Naive B cell (primary cell): ENCODE data around the gene LITAF. TPM values are rescaled to one million over a fixed set of nuclear protein-coding genes. Genes with fewer than 3 reads are reported as not detected.

Experiments used
- ATAC-seq, 2 donors: fragments of 150-1000 bp; cut with Tn5 transposase; 2 replicates each; pipeline ENCODE4 v1.10.0; 2021; ENCODE audit warnings: low read depth in 2 of 2, mild to moderate bottlenecking in 2 of 2, moderate library complexity in 2 of 2
- DNase-seq: peaks from one replicate; pipeline ENCODE4 v3.0.0; 2022
- H3K27ac Mint-ChIP-seq, 6 donors: one replicate each; pipeline ENCODE4 v1.8.0; 2020 to 2022; ENCODE audit warnings: mild to moderate bottlenecking in 6 of 6, mixed read lengths in 6 of 6, moderate library complexity in 5 of 6, inconsistent platforms in 2 of 6
- H3K27me3 Mint-ChIP-seq, 3 donors: one replicate each; pipeline ENCODE4 v1.8.0; 2021 to 2022; ENCODE audit warnings: mixed read lengths in 3 of 3, mild to moderate bottlenecking in 1 of 3
- H3K36me3 Mint-ChIP-seq, 2 donors: one replicate each; pipeline ENCODE4 v1.8.0; 2020 to 2022; ENCODE audit warnings: mixed read lengths in 2 of 2, inconsistent platforms in 1 of 2, mild to moderate bottlenecking in 1 of 2
- H3K4me1 Mint-ChIP-seq, 3 donors: one replicate each; pipeline ENCODE4 v1.8.0; 2020 to 2022; ENCODE audit warnings: mixed read lengths in 3 of 3, inconsistent platforms in 1 of 3, mild to moderate bottlenecking in 1 of 3, moderate library complexity in 1 of 3
- H3K4me3 Mint-ChIP-seq, 8 donors: one replicate each; pipeline ENCODE4 v1.8.0; 2020 to 2022; ENCODE audit warnings: mild to moderate bottlenecking in 8 of 8, mixed read lengths in 8 of 8, moderate library complexity in 8 of 8, inconsistent platforms in 2 of 8
- H3K9me3 Mint-ChIP-seq, 7 donors: one replicate each; pipeline ENCODE4 v1.8.0; 2020 to 2022; ENCODE audit warnings: mixed read lengths in 7 of 7, mild to moderate bottlenecking in 5 of 7, inconsistent platforms in 2 of 7, moderate library complexity in 1 of 7
- polyA plus RNA-seq, 6 donors: library from polyadenylated mRNA; unstranded; fragments of 300-500 nt; fragmentation: Illumina TruSeq; gene quantifications; one replicate each; pipeline ENCODE4 v1.2.3, GENCODE V29; 2021; ENCODE audit warnings: low read depth in 6 of 6

The LITAF gene
- polyA plus RNA-seq, 6 donors from 2014 or later = 275 to 379 (median 304) TPM

GRCh38 chr16:11627292-11627663 lies 40.6 kb upstream of the LITAF start:
- no peaks in the 10 kb centered on the region for H3K27me3 Mint-ChIP-seq
- ATAC-seq (no peak), DNase-seq (no peak)
- no peaks in the 10 kb centered on the region for H3K36me3 Mint-ChIP-seq
- H3K4me1 Mint-ChIP-seq = peaks cover 24 to 65% (median 39%) of the 10 kb centered on the region in 3 donors
- H3K9me3 Mint-ChIP-seq = no peaks in the 10 kb centered on the region
- no peak overlapping the region for H3K4me3 Mint-ChIP-seq
- H3K27ac Mint-ChIP-seq = no peak overlapping the region

DNA sequence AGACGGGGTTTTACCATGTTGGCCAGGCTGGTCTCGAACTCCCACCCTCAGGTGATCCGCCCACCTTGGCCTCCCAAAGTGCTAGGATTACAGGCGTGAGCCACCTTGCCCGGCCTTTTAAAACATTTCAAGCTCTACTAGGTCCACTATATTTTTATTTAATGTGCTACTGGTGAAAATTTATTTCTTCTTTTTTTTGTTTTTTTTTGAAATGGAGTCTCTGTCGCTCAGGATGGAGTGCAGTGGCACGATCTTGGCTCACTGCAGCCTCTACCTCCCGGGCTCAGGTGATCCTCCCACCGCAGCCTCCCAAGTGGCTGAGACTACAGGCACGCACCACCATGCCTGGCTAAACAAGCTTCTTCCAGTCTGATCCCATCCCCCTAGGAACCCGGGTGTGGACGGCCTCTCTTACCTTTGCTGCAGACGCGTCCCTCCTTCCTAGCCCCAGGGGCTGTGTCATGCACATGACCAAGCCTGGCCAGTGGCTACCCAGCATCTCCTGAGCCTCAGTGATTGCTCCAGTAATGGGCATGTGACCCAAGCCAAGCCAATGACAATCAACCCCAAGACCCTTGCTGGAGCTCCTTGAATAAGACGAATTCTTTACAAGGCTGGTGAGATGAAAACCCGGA lies 40.1 kb upstream of the LITAF start:
- H3K4me3 Mint-ChIP-seq = no peak overlapping the region
- DNase-seq (no peak), ATAC-seq (no peak)
- no peaks in the 10 kb centered on the region for H3K9me3 Mint-ChIP-seq
- H3K4me1 Mint-ChIP-seq = peaks cover 29 to 70% (median 44%) of the 10 kb centered on the region in 3 donors
- H3K36me3 Mint-ChIP-seq = no peaks in the 10 kb centered on the region
- no peaks in the 10 kb centered on the region for H3K27me3 Mint-ChIP-seq
- H3K27ac Mint-ChIP-seq = no peak overlapping the region

- no peak for DNase-seq
- Mint-ChIP-seq H3K36me3 (no peaks in the 10 kb centered on the region), H3K4me3 (peak overlapping the region in 1 of 8 donors; percentile 53), H3K27me3 (no peaks in the 10 kb centered on the region), H3K4me1 (peaks cover 34 to 77% (median 51%) of the 10 kb centered on the region in 3 donors), H3K27ac (peak overlapping the region in 1 of 6 donors; percentile 39), H3K9me3 (no peaks in the 10 kb centered on the region)
- ATAC-seq = no peak
These were observed 39.0 kb upstream of the LITAF start for GRCh38 chr16:11625769-11626168.

GRCh38 chr16:11624636-11625607 lies 38.2 kb upstream of the LITAF start:
- no peak for ATAC-seq
- Mint-ChIP-seq H3K27ac (peak overlapping the region in 3 of 6 donors; percentile 37 to 84 (median 49)), H3K36me3 (no peaks in the 10 kb centered on the region), H3K9me3 (peaks cover 0 to 5% (median 0%) of the 10 kb centered on the region in 7 donors), H3K27me3 (no peaks in the 10 kb centered on the region), H3K4me1 (peaks cover 40 to 76% (median 50%) of the 10 kb centered on the region in 3 donors), H3K4me3 (peak overlapping the region in 3 of 8 donors; percentile 8 to 73 (median 33))
- DNase-seq = no peak

GRCh38 chr16:11624205-11624604 lies 37.5 kb upstream of the LITAF start:
- Mint-ChIP-seq H3K4me3 (peak overlapping the region in 4 of 8 donors; percentile 14 to 73 (median 29)), H3K4me1 (peaks cover 39 to 76% (median 48%) of the 10 kb centered on the region in 3 donors), H3K9me3 (peaks cover 0 to 5% (median 0%) of the 10 kb centered on the region in 7 donors), H3K27me3 (no peaks in the 10 kb centered on the region), H3K27ac (peak overlapping the region in 4 of 6 donors; percentile 35 to 89 (median 66)), H3K36me3 (no peaks in the 10 kb centered on the region)
- ATAC-seq (no peak), DNase-seq (no peak)

GRCh38 chr16:11621920-11622651 lies 35.4 kb upstream of the LITAF start:
- ATAC-seq (peak; percentile 65 to 75), DNase-seq (peak; percentile 50)
- Mint-ChIP-seq H3K36me3 (no peaks in the 10 kb centered on the region), H3K27me3 (no peaks in the 10 kb centered on the region), H3K4me3 (peak overlapping the region; percentile 21 to 90 (median 86)), H3K9me3 (peaks cover 0 to 5% (median 0%) of the 10 kb centered on the region in 7 donors), H3K27ac (peak overlapping the region; percentile 34 to 96 (median 83)), H3K4me1 (peaks cover 44 to 69% (median 47%) of the 10 kb centered on the region in 3 donors)

DNA sequence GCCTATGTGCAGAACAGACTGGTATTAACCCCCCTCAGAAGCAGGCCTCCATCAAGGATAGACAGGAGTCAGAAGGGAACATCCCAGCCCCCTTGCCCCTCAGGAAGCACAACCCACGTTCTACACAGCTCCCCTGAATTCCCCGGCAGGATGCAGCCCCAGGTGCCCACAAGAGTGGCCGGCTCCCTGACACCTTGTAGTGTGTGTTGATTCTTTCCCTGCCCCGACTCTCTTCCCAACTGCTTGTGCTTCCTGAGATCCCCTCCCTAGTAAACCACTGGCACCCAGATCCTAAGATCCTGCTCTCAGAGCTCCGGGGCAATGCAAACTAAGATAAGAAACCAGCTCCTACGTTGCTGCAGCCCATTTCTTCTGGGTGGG lies 34.8 kb upstream of the LITAF start:
- H3K4me1 Mint-ChIP-seq = peaks cover 44 to 69% (median 47%) of the 10 kb centered on the region in 3 donors
- peak overlapping the region; percentile 21 to 90 (median 86) for H3K4me3 Mint-ChIP-seq
- peak overlapping the region in 5 of 6 donors; percentile 6 to 96 (median 84) for H3K27ac Mint-ChIP-seq
- DNase-seq = no peak
- no peak for ATAC-seq
- peaks cover 0 to 5% (median 0%) of the 10 kb centered on the region in 7 donors for H3K9me3 Mint-ChIP-seq
- no peaks in the 10 kb centered on the region for H3K27me3 Mint-ChIP-seq
- no peaks in the 10 kb centered on the region for H3K36me3 Mint-ChIP-seq

GRCh38 chr16:11620243-11621003 lies 33.7 kb upstream of the LITAF start:
- no peak for DNase-seq
- H3K27ac Mint-ChIP-seq = peak overlapping the region in 4 of 6 donors; percentile 58 to 81 (median 75)
- no peak for ATAC-seq
- H3K27me3 Mint-ChIP-seq = no peaks in the 10 kb centered on the region
- peak overlapping the region in 5 of 8 donors; percentile 12 to 77 (median 45) for H3K4me3 Mint-ChIP-seq
- H3K9me3 Mint-ChIP-seq = peaks cover 0 to 5% (median 0%) of the 10 kb centered on the region in 7 donors
- no peaks in the 10 kb centered on the region for H3K36me3 Mint-ChIP-seq
- H3K4me1 Mint-ChIP-seq = peaks cover 42 to 64% (median 44%) of the 10 kb centered on the region in 3 donors

DNA sequence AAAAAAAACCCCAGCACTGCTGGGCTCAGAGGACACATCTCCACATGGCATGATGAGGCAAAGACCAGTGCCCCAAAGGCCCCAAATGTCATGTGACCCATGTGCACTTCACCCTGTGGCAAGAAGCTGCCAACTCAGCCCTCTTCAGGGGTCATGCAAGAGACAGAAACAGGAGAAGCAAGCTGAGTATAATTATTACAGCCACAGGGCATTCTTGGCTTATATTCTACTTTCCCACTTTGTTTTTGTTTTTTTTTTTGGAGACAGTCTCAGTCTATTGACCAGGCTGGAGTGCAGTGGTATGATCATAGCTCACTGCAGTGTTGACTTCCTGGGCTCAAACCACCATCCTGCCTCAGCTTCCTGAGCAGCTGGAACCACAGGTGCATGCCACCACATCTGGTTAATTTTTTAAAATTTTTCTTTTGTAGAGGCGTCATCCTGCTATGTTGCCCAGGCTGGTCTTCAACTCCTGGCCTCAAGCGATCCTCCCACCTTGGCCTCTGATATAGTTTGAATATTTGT lies 32.7 kb upstream of the LITAF start:
- Mint-ChIP-seq H3K4me3 (peak overlapping the region in 7 of 8 donors; percentile 12 to 77 (median 56)), H3K9me3 (peaks cover 0 to 5% (median 0%) of the 10 kb centered on the region in 7 donors), H3K27ac (peak overlapping the region in 5 of 6 donors; percentile 60 to 92 (median 76)), H3K27me3 (no peaks in the 10 kb centered on the region), H3K36me3 (no peaks in the 10 kb centered on the region), H3K4me1 (peaks cover 34 to 62% (median 41%) of the 10 kb centered on the region in 3 donors)
- ATAC-seq (peak; percentile 52 to 64), DNase-seq (no peak)

DNA sequence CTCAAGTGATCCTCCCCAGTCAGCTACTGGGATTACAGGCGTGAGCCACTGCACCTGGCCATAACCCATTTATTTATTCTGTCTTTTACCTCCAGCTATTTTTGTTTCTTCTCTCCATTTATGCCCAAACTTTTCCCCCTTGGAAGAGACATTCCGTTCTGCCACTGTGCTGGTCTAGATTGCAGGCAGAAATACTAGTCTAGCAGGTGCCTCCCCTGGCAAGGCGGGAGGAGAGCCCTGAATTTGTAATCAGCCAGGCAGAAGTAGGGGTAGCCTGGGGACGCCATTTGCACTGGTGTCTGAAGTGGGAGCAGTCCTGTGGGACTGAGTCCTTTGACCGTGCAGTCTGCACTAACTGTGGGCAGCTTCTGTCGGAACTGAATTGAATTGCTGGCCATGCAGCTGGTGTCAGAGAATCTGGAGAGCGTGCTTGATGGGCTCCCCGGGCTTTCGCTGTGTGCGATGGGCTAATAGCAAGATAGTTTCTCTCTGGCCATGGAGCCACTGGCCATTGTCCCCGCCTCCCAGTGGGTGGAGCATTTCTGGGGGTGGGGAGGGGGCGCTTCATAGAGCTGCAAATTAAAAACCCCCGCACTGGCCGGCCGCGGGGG lies 31.5 kb upstream of the LITAF start:
- H3K27ac Mint-ChIP-seq = peak overlapping the region in 2 of 6 donors; percentile 26 to 39
- H3K36me3 Mint-ChIP-seq = no peaks in the 10 kb centered on the region
- H3K9me3 Mint-ChIP-seq = peaks cover 0 to 5% (median 0%) of the 10 kb centered on the region in 7 donors
- peaks cover 39 to 68% (median 45%) of the 10 kb centered on the region in 3 donors for H3K4me1 Mint-ChIP-seq
- DNase-seq (no peak), ATAC-seq (no peak)
- no peaks in the 10 kb centered on the region for H3K27me3 Mint-ChIP-seq
- H3K4me3 Mint-ChIP-seq = peak overlapping the region in 1 of 8 donors; percentile 30

DNA sequence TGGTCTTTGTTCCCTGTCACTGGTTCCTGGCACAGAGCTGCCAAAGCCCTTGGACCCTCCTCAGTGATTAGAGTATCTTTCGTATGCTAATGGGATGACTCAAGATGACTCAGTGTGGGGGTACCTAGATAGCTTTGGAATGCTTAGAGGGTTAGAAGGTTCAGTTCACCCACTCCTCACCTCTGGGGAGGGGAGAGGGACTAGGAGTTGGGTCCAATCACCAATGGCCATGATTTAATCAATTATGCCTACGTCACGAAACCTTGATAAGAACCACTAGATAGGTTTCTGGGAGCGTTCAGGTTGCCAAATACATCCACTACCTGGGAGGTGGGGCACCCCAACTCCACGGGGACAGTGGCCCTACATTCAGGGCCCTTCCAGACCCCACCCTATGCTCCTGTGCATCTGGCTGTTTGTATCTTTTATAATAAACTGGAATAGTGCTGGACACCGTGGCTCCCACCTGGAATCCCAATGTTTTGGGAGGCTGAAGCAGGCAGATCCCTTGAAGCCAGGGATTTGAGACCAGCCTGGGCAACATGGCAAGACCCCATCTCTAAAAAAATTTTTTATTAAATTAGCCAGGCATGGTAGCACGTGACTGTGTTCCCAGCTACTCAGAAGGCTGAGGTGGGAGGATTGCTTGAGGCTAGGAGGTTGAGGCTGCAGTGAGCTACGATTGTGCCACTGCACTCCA lies 29.2 kb upstream of the LITAF start:
- DNase-seq = no peak
- no peaks in the 10 kb centered on the region for H3K36me3 Mint-ChIP-seq
- no peak for ATAC-seq
- H3K9me3 Mint-ChIP-seq = peaks cover 0 to 5% (median 0%) of the 10 kb centered on the region in 7 donors
- H3K4me1 Mint-ChIP-seq = peaks cover 39 to 62% (median 40%) of the 10 kb centered on the region in 3 donors
- peaks cover 0 to 6% (median 0%) of the 10 kb centered on the region in 3 donors for H3K27me3 Mint-ChIP-seq
- peak overlapping the region in 1 of 6 donors; percentile 51 for H3K27ac Mint-ChIP-seq
- H3K4me3 Mint-ChIP-seq = no peak overlapping the region
